Psoas muscle (tissue), 8 donors: ENCODE data around the gene EDN1. TPM values are rescaled to one million over a fixed set of nuclear protein-coding genes. Genes with fewer than 3 reads are reported as not detected.

Source experiments
- ATAC-seq, 4 donors: fragments of 200-7000 bp; cut with Tn5 transposase; one replicate each; pipeline ENCODE4 v1.9.1; 2020; ENCODE audit warnings: moderate library complexity in 3 of 4, mild to moderate bottlenecking in 2 of 4
- DNase-seq, 2 donors: peaks; one replicate each; pipeline ENCODE4 v3.0.0-alpha.2; 2020
- H3K27ac ChIP-seq: fragments of 200-600 bp; one replicate; pipeline ENCODE4 v1.8.0; 2022
- H3K27me3 ChIP-seq, 3 donors: fragments of 200-600 bp in 1 of 3; one replicate each; pipeline versions ENCODE4 v1.6.1 to v1.8.0; 2013 to 2022; ENCODE audit warnings: low read length in 2 of 3, mild to moderate bottlenecking in 2 of 3, moderate library complexity in 1 of 3; ENCODE audit not compliant: insufficient read depth in 3 of 3
- H3K36me3 ChIP-seq, 2 donors: fragments of 200-600 bp in 1 of 2; one replicate each; pipeline versions ENCODE4 v1.6.1 to v1.8.0; 2013 to 2022; ENCODE audit warnings: low read depth in 1 of 2, mild to moderate bottlenecking in 1 of 2, moderate library complexity in 1 of 2; ENCODE audit not compliant: insufficient read depth in 1 of 2
- H3K4me1 ChIP-seq: fragments of 200-600 bp; one replicate; pipeline ENCODE4 v1.8.0; 2022
- H3K4me3 ChIP-seq: fragments of 200-600 bp; one replicate; pipeline ENCODE4 v1.8.0; 2022; ENCODE audit warnings: mild to moderate bottlenecking
- H3K9me3 ChIP-seq: fragments of 200-600 bp; one replicate; pipeline ENCODE4 v1.8.0; 2022
- CTCF ChIP-seq: fragments of 200-600 bp; IDR thresholded peaks from one replicate; pipeline ENCODE4 v1.8.0; 2022; ENCODE audit warnings: antibody characterized with exemption
- WGBS, 3 donors: extraction: QIAGEN DNeasy Blood & Tissue Kit; methylation state at CpG; one replicate each; pipeline versions ENCODE4 v1.1.6 to v1.1.7; 2013; 5-methylcytosine and 5-hydroxymethylcytosine counted together
- intact Hi-C, 2 donors: fragments of 100-400 bp; cut with DNase I; formaldehyde crosslinking; loops; one replicate each; pipeline versions ENCODE4 v1.11.0 to v1.14.2; 2022
- polyA plus RNA-seq, 3 donors: library from polyadenylated mRNA; stranded (reverse); fragments of 200-250 nt; gene quantifications; one replicate each; pipeline ENCODE4 v1.2.3, GENCODE V29; 2013
- total RNA-seq, 4 donors: library from RNA; stranded (reverse); fragmentation: NEBNext Ultra II Directional in 2 of 4; extraction: Animal tissue kit (Norgen Biotek cat#: 25700) in 2 of 4; gene quantifications; one replicate each; pipeline versions ENCODE4 v1.2.1 to v1.2.4, GENCODE V29; 2021 to 2023
- donor health status: healthy with polysubstance abuse.
- donor health status: DM: no; HTN: no; CAD: no; lungs with moderate emphysema.
- donor health status: Bipolar disorder and iron deficiency.
- donor health status: healthy.
- donor health status: DM: yes; HTN: yes; CAD: no.
- donor health status: DM: no; HTN: no; CAD: no.
- donor health status: DM: no; HTN: no; CAD: no.
- donor health status: DM: yes; HTN: yes; CAD: no.

EDN1 gene
- total and polyA plus RNA-seq, 7 donors = 0.68 to 3.7 (median 2.0) TPM

GRCh38 chr6:12324099-12324498 is 33.9 kb downstream of the EDN1 start:
- peak in 1 of 4 donors; percentile 30 for ATAC-seq
- no peak for DNase-seq
- no peak overlapping the region for H3K27ac ChIP-seq
- H3K36me3 ChIP-seq = no peaks in the 10 kb centered on the region
- no peaks in the 10 kb centered on the region for H3K4me1 ChIP-seq
- H3K27me3 ChIP-seq = peaks cover 0 to 6% (median 0%) of the 10 kb centered on the region in 3 donors
- WGBS, 3 donors = 60 to 65% (median 64%) methylated on average over 3 of the region's 3 CpGs
- TF ChIP-seq CTCF = no peak
- no peak overlapping the region for H3K4me3 ChIP-seq
- H3K9me3 ChIP-seq = no peaks in the 10 kb centered on the region
- intact Hi-C loops = no loop called here

- ATAC-seq = no peak
- Histone ChIP-seq H3K4me1 (no peaks in the 10 kb centered on the region), H3K36me3 (no peaks in the 10 kb centered on the region), H3K9me3 (no peaks in the 10 kb centered on the region), H3K4me3 (no peak overlapping the region), H3K27me3 (peaks cover 0 to 6% (median 0%) of the 10 kb centered on the region in 3 donors), H3K27ac (no peak overlapping the region)
- no peak for DNase-seq
- intact Hi-C loops = no loop called here
- TF ChIP-seq CTCF = no peak
Measured at GRCh38 chr6:12324748-12325147, 34.6 kb downstream of the EDN1 start.

- intact Hi-C loops = no loop called here
- Histone ChIP-seq H3K4me1 (no peaks in the 10 kb centered on the region), H3K27ac (no peak overlapping the region), H3K4me3 (no peak overlapping the region), H3K9me3 (no peaks in the 10 kb centered on the region), H3K27me3 (peaks cover 0 to 6% (median 0%) of the 10 kb centered on the region in 3 donors), H3K36me3 (no peaks in the 10 kb centered on the region)
- 47 to 82% (median 64%) methylated on average over 3 of the region's 3 CpGs for WGBS, 3 donors
- no peak for TF ChIP-seq CTCF
- DNase-seq (no peak), ATAC-seq (no peak)
Measured at GRCh38 chr6:12325872-12326271, 35.7 kb downstream of the EDN1 start.

GRCh38 chr6:12327391-12327790 is 37.2 kb downstream of the EDN1 start:
- Histone ChIP-seq H3K4me1 (no peaks in the 10 kb centered on the region), H3K36me3 (no peaks in the 10 kb centered on the region), H3K9me3 (no peaks in the 10 kb centered on the region), H3K27me3 (peaks cover 0 to 6% (median 0%) of the 10 kb centered on the region in 3 donors), H3K27ac (no peak overlapping the region), H3K4me3 (no peak overlapping the region)
- WGBS, 3 donors = 66 to 90% (median 75%) methylated on average over 2 of the region's 2 CpGs
- no peak for ATAC-seq
- intact Hi-C loops = no loop called here
- no peak for DNase-seq
- no peak for TF ChIP-seq CTCF

GRCh38 chr6:12327988-12328387 is 37.8 kb downstream of the EDN1 start:
- DNase-seq (no peak), ATAC-seq (no peak)
- H3K4me3 ChIP-seq = no peak overlapping the region
- intact Hi-C loops = no loop called here
- no peaks in the 10 kb centered on the region for H3K4me1 ChIP-seq
- 48 to 53% (median 48%) methylated on average over 4 of the region's 4 CpGs for WGBS, 3 donors
- no peak for TF ChIP-seq CTCF
- peaks cover 0 to 6% (median 0%) of the 10 kb centered on the region in 3 donors for H3K27me3 ChIP-seq
- H3K27ac ChIP-seq = no peak overlapping the region
- no peaks in the 10 kb centered on the region for H3K9me3 ChIP-seq
- no peaks in the 10 kb centered on the region for H3K36me3 ChIP-seq
